HCT116 (cell line): Measurements from ENCODE around the gene C18orf32. TPM values are rescaled to one million over a fixed set of nuclear protein-coding genes. Genes with fewer than 3 reads are reported as not detected.

Source experiments
- ATAC-seq: fragments of 200-7000 bp; cut with Tn5 transposase; 2 replicates; pipeline ENCODE4 v1.9.1; 2020; ENCODE audit warnings: mild to moderate bottlenecking, moderate library complexity
- BruUV-seq: library from RNA; stranded (reverse); fragments of 400-500 nt; replicated peaks from 2 replicates; lab custom pipeline; 2021; lab: Mats Ljungman, UMichigan
- CTCF ChIA-PET: fragments of 300-600 bp; sonication (Branson Sonifier 250); formaldehyde crosslinking; loops from one replicate; lab custom pipeline; 2021; ENCODE audit warnings: antibody characterized with exemption; lab: Charles Lee
- POLR2A ChIA-PET: fragments of 300-600, 350-600 bp; sonication (Branson Sonifier 250); formaldehyde crosslinking; loops from one replicate; lab custom pipeline; 2021; ENCODE audit warnings: antibody characterized with exemption; lab: Charles Lee
- RAD21 ChIA-PET, 2 experiments: fragments of 300-600 bp; sonication (Branson Sonifier 250); formaldehyde crosslinking; loops; one replicate each; lab custom pipeline; 2023; ENCODE audit warnings: low total read pairs in 2 of 2; ENCODE audit not compliant: uncharacterized antibody in 2 of 2, unreplicated experiment in 2 of 2, low non-redundant PET in 1 of 2; lab: Charles Lee
- DNase-seq: peaks from one replicate; pipeline ENCODE4 v3.0.0-alpha.2; 2010; ENCODE audit warnings: low read depth, low spot score
- H2AFZ ChIP-seq: fragments of 200-600 bp; shearing (Covaris generic), sonication (generic); 2 replicates; pipeline ENCODE4 v1.6.1; 2017; ENCODE audit warnings: low read depth, mixed run types, mixed read lengths, antibody characterized with exemption, low read length; ENCODE audit not compliant: poor library complexity, severe bottlenecking
- H3K27ac ChIP-seq: 2 replicates; pipeline ENCODE4 v1.5.1; 2012; ENCODE audit warnings: low read depth, low read length
- H3K27me3 ChIP-seq: fragments of 200-600 bp; sonication (generic); 2 replicates; pipeline ENCODE4 v1.6.1; 2016; ENCODE audit warnings: mixed run types, low read length, mixed read lengths; ENCODE audit not compliant: insufficient read depth
- H3K36me3 ChIP-seq, 2 experiments: fragments of 200-500 bp in 1 of 2; fragments of 200-600 bp in 1 of 2; sonication (Bioruptor generic) in 1 of 2; sonication (generic) in 1 of 2; 2 replicates each; pipeline versions ENCODE4 v1.5.1 to v1.6.1; 2014 to 2016; ENCODE audit warnings: low read length in 2 of 2, inconsistent platforms in 1 of 2, mixed read lengths in 1 of 2, mixed run types in 1 of 2; ENCODE audit not compliant: insufficient read depth in 2 of 2, control insufficient read depth in 1 of 2
- H3K4me1 ChIP-seq, 2 experiments: fragments of 200-600 bp in 1 of 2; sonication (generic) in 1 of 2; 2 replicates each; pipeline versions ENCODE4 v1.5.1 to v1.6.1; 2012 to 2017; ENCODE audit warnings: low read length in 2 of 2, inconsistent platforms in 1 of 2, mild to moderate bottlenecking in 1 of 2, mixed read lengths in 1 of 2, mixed run types in 1 of 2, moderate library complexity in 1 of 2; ENCODE audit not compliant: insufficient read depth in 2 of 2, control insufficient read depth in 1 of 2
- H3K4me2 ChIP-seq: fragments of 200-600 bp; sonication (generic); 2 replicates; pipeline ENCODE4 v1.6.1; 2017; ENCODE audit warnings: mixed run types, low read length, mixed read lengths
- H3K4me3 ChIP-seq, 2 experiments: fragments of 200-600 bp in 1 of 2; sonication (generic) in 1 of 2; replicated peaks in 1 of 2; 2 replicates each; pipeline ENCODE4 v1.5.1; 2011 to 2016; ENCODE audit warnings: low read length in 2 of 2, control low read depth in 1 of 2, low read depth in 1 of 2, mild to moderate bottlenecking in 1 of 2, mixed read lengths in 1 of 2, mixed run types in 1 of 2
- H3K79me2 ChIP-seq: fragments of 200-600 bp; sonication (generic); 2 replicates; pipeline ENCODE4 v1.6.1; 2017; ENCODE audit warnings: mild to moderate bottlenecking, mixed run types, low read length, moderate library complexity, mixed read lengths; ENCODE audit not compliant: insufficient read depth
- H3K9ac ChIP-seq: fragments of 200-600 bp; sonication (generic); 2 replicates; pipeline ENCODE4 v1.6.1; 2016; ENCODE audit warnings: low read length, mixed read lengths
- H3K9me2 ChIP-seq: fragments of 200-600 bp; sonication (generic), shearing (Covaris generic); 2 replicates; pipeline ENCODE4 v1.6.1; 2017; ENCODE audit warnings: mixed run types, mild to moderate bottlenecking, moderate library complexity; ENCODE audit not compliant: insufficient read depth
- H3K9me3 ChIP-seq, 2 experiments: fragments of 200-500 bp in 1 of 2; fragments of 200-600 bp in 1 of 2; sonication (Bioruptor generic) in 1 of 2; sonication (generic) in 1 of 2; 2 replicates each; pipeline ENCODE4 v1.6.1; 2014 to 2017; ENCODE audit warnings: low read length in 2 of 2, mixed read lengths in 2 of 2, inconsistent platforms in 1 of 2, low read depth in 1 of 2, mild to moderate bottlenecking in 1 of 2, mixed run types in 1 of 2, moderate library complexity in 1 of 2; ENCODE audit not compliant: control insufficient read depth in 1 of 2, insufficient read depth in 1 of 2
- H4K20me1 ChIP-seq: fragments of 200-600 bp; sonication (generic), shearing (Covaris generic); 2 replicates; pipeline ENCODE4 v1.6.1; 2017; ENCODE audit warnings: mixed run types, mild to moderate bottlenecking, moderate library complexity; ENCODE audit not compliant: insufficient read depth
- EZH2 ChIP-seq: fragments of 200-600 bp; sonication (generic); IDR thresholded peaks from 2 replicates; pipeline ENCODE4 v1.6.1; 2017; ENCODE audit warnings: antibody characterized with exemption, mixed run types
- SP1 ChIP-seq: IDR thresholded peaks from 2 replicates; pipeline ENCODE4 v1.6.1; 2012; ENCODE audit warnings: low read depth
- TCF7L2 ChIP-seq: IDR thresholded peaks from 2 replicates; pipeline ENCODE4 v1.7.0; 2011; ENCODE audit warnings: borderline replicate concordance, inconsistent platforms; ENCODE audit not compliant: insufficient read depth, insufficient read length; ENCODE audit errors: extremely low read depth
- ZFX ChIP-seq: fragments of 450-650 bp; IDR thresholded peaks from 2 replicates; pipeline ENCODE4 v1.6.1; 2017
- intact Hi-C: fragments of 100-400 bp; cut with micrococcal nuclease; formaldehyde crosslinking; loops from 2 replicates; pipeline ENCODE4 v1.10.0; 2022
- total RNA-seq: library from RNA; stranded (reverse); gene quantifications from one replicate; pipeline ENCODE4 v1.2.1, GENCODE V29; 2021; ENCODE audit not compliant: unreplicated experiment
- TF ChIP-seq, protein P1 (sequence below): IDR thresholded peaks from 2 replicates; pipeline ENCODE4 v1.6.1; 2012; ENCODE audit warnings: low read depth
- TF ChIP-seq, protein P2 (sequence below): IDR thresholded peaks from 2 replicates; pipeline ENCODE4 v1.6.1; 2012

The C18orf32 gene
- total RNA-seq, 1 experiment from 2014 or later: 35.0 TPM

- Histone ChIP-seq H3K27ac (peak overlapping the region; percentile 0), H3K4me3 (no peak overlapping the region), H3K9me3 (no peaks in the 10 kb centered on the region), H3K9me2 (no peaks in the 10 kb centered on the region), H3K9ac (no peak overlapping the region), H2AFZ (peak overlapping the region; percentile 69), H3K79me2 (no peaks in the 10 kb centered on the region), H3K36me3 (no peaks in the 10 kb centered on the region), H4K20me1 (no peaks in the 10 kb centered on the region), H3K4me2 (peak overlapping the region; percentile 46), H3K4me1 (peaks cover 8 to 18% of the 10 kb centered on the region in 2 experiments), H3K27me3 (no peaks in the 10 kb centered on the region)
- peak; percentile 64 for ATAC-seq
- CTCF ChIA-PET: interaction anchor here (1.5 to 1.6 kb wide), 2 partner anchors 10 to 337 kb away, joined by 3 to 4 read pairs; no protein-coding TSS in a partner anchor
- intact Hi-C loops: no loop called here
- peak; percentile 32 for DNase-seq
- BruUV-seq: no TSS peak
- RAD21 ChIA-PET: no interaction called here
- POLR2A ChIA-PET: no interaction called here
- TF ChIP-seq, protein P1, sequence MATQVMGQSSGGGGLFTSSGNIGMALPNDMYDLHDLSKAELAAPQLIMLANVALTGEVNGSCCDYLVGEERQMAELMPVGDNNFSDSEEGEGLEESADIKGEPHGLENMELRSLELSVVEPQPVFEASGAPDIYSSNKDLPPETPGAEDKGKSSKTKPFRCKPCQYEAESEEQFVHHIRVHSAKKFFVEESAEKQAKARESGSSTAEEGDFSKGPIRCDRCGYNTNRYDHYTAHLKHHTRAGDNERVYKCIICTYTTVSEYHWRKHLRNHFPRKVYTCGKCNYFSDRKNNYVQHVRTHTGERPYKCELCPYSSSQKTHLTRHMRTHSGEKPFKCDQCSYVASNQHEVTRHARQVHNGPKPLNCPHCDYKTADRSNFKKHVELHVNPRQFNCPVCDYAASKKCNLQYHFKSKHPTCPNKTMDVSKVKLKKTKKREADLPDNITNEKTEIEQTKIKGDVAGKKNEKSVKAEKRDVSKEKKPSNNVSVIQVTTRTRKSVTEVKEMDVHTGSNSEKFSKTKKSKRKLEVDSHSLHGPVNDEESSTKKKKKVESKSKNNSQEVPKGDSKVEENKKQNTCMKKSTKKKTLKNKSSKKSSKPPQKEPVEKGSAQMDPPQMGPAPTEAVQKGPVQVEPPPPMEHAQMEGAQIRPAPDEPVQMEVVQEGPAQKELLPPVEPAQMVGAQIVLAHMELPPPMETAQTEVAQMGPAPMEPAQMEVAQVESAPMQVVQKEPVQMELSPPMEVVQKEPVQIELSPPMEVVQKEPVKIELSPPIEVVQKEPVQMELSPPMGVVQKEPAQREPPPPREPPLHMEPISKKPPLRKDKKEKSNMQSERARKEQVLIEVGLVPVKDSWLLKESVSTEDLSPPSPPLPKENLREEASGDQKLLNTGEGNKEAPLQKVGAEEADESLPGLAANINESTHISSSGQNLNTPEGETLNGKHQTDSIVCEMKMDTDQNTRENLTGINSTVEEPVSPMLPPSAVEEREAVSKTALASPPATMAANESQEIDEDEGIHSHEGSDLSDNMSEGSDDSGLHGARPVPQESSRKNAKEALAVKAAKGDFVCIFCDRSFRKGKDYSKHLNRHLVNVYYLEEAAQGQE: no peak
- peak; percentile 36; the same call in 1 of the 2 replicates for TF ChIP-seq ZFX
These were observed 34.3 kb upstream of the C18orf32 start for GRCh38 chr18:49521216-49521835.

- no peak for DNase-seq
- no peaks in the 10 kb centered on the region for H3K27me3 ChIP-seq
- ChIA-PET POLR2A (no interaction called here), RAD21 (no interaction called here), CTCF (interaction anchor here (1.5 to 1.6 kb wide), 2 partner anchors 10 to 338 kb away, joined by 3 to 4 read pairs; no protein-coding TSS in a partner anchor)
- peak overlapping the region; percentile 46 for H3K4me2 ChIP-seq
- H3K9me3 ChIP-seq: no peaks in the 10 kb centered on the region
- H3K4me3 ChIP-seq: no peak overlapping the region
- H3K4me1 ChIP-seq: peaks cover 8 to 18% of the 10 kb centered on the region in 2 experiments
- peak overlapping the region; percentile 0 for H3K27ac ChIP-seq
- H3K9ac ChIP-seq: no peak overlapping the region
- no TSS peak for BruUV-seq
- H4K20me1 ChIP-seq: no peaks in the 10 kb centered on the region
- intact Hi-C loops: no loop called here
- no peaks in the 10 kb centered on the region for H3K79me2 ChIP-seq
- peak overlapping the region; percentile 69 for H2AFZ ChIP-seq
- TF ChIP-seq, protein P2, sequence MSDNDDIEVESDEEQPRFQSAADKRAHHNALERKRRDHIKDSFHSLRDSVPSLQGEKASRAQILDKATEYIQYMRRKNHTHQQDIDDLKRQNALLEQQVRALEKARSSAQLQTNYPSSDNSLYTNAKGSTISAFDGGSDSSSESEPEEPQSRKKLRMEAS: 0 out of 2 replicates have a peak, but pooled peaks have one; percentile 20
- TF ChIP-seq EZH2: no peak
- TF ChIP-seq SP1: peak; percentile 46; the same call in 1 of the 2 replicates
- TF ChIP-seq TCF7L2: no peak
- ATAC-seq: peak; percentile 72
- H3K9me2 ChIP-seq: no peaks in the 10 kb centered on the region
- H3K36me3 ChIP-seq: no peaks in the 10 kb centered on the region
These were observed 33.7 kb upstream of the C18orf32 start for GRCh38 chr18:49520661-49521145.
